ENCODE results near the gene TM4SF1. TPM values are rescaled to one million over a fixed set of nuclear protein-coding genes. Genes with fewer than 3 reads are reported as not detected.
"Not testable (repeated sequence)": the region's sequence is repeated elsewhere in the genome, so short reads cannot be mapped to it uniquely, and the experiment has no call there.

Gene TM4SF1
- total and polyA plus RNA-seq, 2 donors (not counting 1 experiment from before 2014, with no cell fraction given), result not detected

GRCh38 chr3:149340310-149340933 lies 37.0 kb downstream of the TM4SF1 start:
- Histone ChIP-seq H3K4me2 (replicated peaks; ENCODE audit: low read depth, low read length, poor library complexity, severe bottlenecking) (no peak overlapping the region), H3K4me3 (ENCODE audit: control extremely low read depth in 1 of 5, extremely low read depth in 1 of 5, insufficient read depth in 1 of 5, low read depth in 2 of 5, low read length in 4 of 5) (no peak overlapping the region), H3K27me3 (replicated peaks in 1 of 4; ENCODE audit: control extremely low read depth in 1 of 4, control insufficient read depth in 3 of 4, insufficient read depth in 4 of 4, low read length in 3 of 4) (peaks cover 0 to 13% (median 4%) of the 10 kb centered on the region in 4 experiments), H3K9ac (ENCODE audit: low read length) (no peak overlapping the region), H3K4me1 (ENCODE audit: control insufficient read depth in 2 of 2, insufficient read depth in 2 of 2, low read length in 2 of 2) (no peaks in the 10 kb centered on the region), H3K9me3 (ENCODE audit: control extremely low read depth in 1 of 3, control insufficient read depth in 2 of 3, insufficient read depth in 1 of 3, low read length in 2 of 3) (no peaks in the 10 kb centered on the region), H4K20me1 (ENCODE audit: control insufficient read depth, insufficient read depth, low read length, poor library complexity, severe bottlenecking) (no peaks in the 10 kb centered on the region), H3K79me2 (ENCODE audit: control insufficient read depth, insufficient read depth, low read length) (no peaks in the 10 kb centered on the region), H2AFZ (ENCODE audit: insufficient read depth, low read depth, low read length, poor library complexity, severe bottlenecking) (no peak overlapping the region), H3K36me3 (replicated peaks in 1 of 2; ENCODE audit: control extremely low read depth in 1 of 2, control insufficient read depth in 1 of 2, extremely low read depth in 1 of 2, insufficient read depth in 2 of 2, low read length in 1 of 2) (no peaks in the 10 kb centered on the region), H3K27ac (ENCODE audit: low read length in 2 of 2) (no peak overlapping the region)
- ChIA-PET POLR2A (no interaction called here), CTCF (no interaction called here)
- WGBS (ENCODE audit: insufficient coverage), result no CpG with 5 or more reads among the region's 1 CpG
- intact Hi-C loops (cut with micrococcal nuclease), result no loop called here
- peaks cover 16% of the 10 kb centered on the region for H3K27me3 Mint-ChIP-seq
- no peak for TF ChIP-seq EZH2 (IDR thresholded peaks at IDR 0.05; ENCODE audit: borderline replicate concordance, insufficient read depth, low read depth, low read length, poor library complexity, severe bottlenecking)
- TF ChIP-seq CTCF (IDR thresholded peaks at IDR 0.05), result no peak
- H3K4me3 Mint-ChIP-seq, result no peak overlapping the region
- H3K4me1 Mint-ChIP-seq, result no peaks in the 10 kb centered on the region
- H3K9me3 Mint-ChIP-seq (ENCODE audit: insufficient read depth), result no peaks in the 10 kb centered on the region
- no peak for DNase-seq
- no peak for ATAC-seq (ENCODE audit: low read depth)
- H3K27ac Mint-ChIP-seq, result no peak overlapping the region

GRCh38 chr3:149339931-149340309 lies 37.5 kb downstream of the TM4SF1 start:
- no peaks in the 10 kb centered on the region for H3K9me3 Mint-ChIP-seq (ENCODE audit: insufficient read depth)
- H3K27ac Mint-ChIP-seq, result no peak overlapping the region
- H3K4me3 Mint-ChIP-seq, result no peak overlapping the region
- Histone ChIP-seq H3K9ac (ENCODE audit: low read length) (no peak overlapping the region), H2AFZ (ENCODE audit: insufficient read depth, low read depth, low read length, poor library complexity, severe bottlenecking) (no peak overlapping the region), H3K36me3 (replicated peaks in 1 of 2; ENCODE audit: control extremely low read depth in 1 of 2, control insufficient read depth in 1 of 2, extremely low read depth in 1 of 2, insufficient read depth in 2 of 2, low read length in 1 of 2) (no peaks in the 10 kb centered on the region), H4K20me1 (ENCODE audit: control insufficient read depth, insufficient read depth, low read length, poor library complexity, severe bottlenecking) (no peaks in the 10 kb centered on the region), H3K79me2 (ENCODE audit: control insufficient read depth, insufficient read depth, low read length) (no peaks in the 10 kb centered on the region), H3K4me3 (ENCODE audit: control extremely low read depth in 1 of 5, extremely low read depth in 1 of 5, insufficient read depth in 1 of 5, low read depth in 2 of 5, low read length in 4 of 5) (no peak overlapping the region), H3K27me3 (replicated peaks in 1 of 4; ENCODE audit: control extremely low read depth in 1 of 4, control insufficient read depth in 3 of 4, insufficient read depth in 4 of 4, low read length in 3 of 4) (peaks cover 0 to 13% (median 4%) of the 10 kb centered on the region in 4 experiments), H3K27ac (ENCODE audit: low read length in 2 of 2) (no peak overlapping the region), H3K9me3 (ENCODE audit: control extremely low read depth in 1 of 3, control insufficient read depth in 2 of 3, insufficient read depth in 1 of 3, low read length in 2 of 3) (no peaks in the 10 kb centered on the region), H3K4me1 (ENCODE audit: control insufficient read depth in 2 of 2, insufficient read depth in 2 of 2, low read length in 2 of 2) (no peaks in the 10 kb centered on the region), H3K4me2 (replicated peaks; ENCODE audit: low read depth, low read length, poor library complexity, severe bottlenecking) (no peak overlapping the region)
- ATAC-seq (ENCODE audit: low read depth) (no peak), DNase-seq (no peak)
- H3K4me1 Mint-ChIP-seq, result no peaks in the 10 kb centered on the region
- TF ChIP-seq EZH2 (IDR thresholded peaks at IDR 0.05; ENCODE audit: borderline replicate concordance, insufficient read depth, low read depth, low read length, poor library complexity, severe bottlenecking), result no peak
- no peak for TF ChIP-seq CTCF (IDR thresholded peaks at IDR 0.05)
- WGBS (ENCODE audit: insufficient coverage), result 7% methylated on average over 3 of the region's 5 CpGs
- ChIA-PET POLR2A (no interaction called here), CTCF (no interaction called here)
- intact Hi-C loops (cut with micrococcal nuclease), result no loop called here
- peaks cover 16% of the 10 kb centered on the region for H3K27me3 Mint-ChIP-seq

DNA sequence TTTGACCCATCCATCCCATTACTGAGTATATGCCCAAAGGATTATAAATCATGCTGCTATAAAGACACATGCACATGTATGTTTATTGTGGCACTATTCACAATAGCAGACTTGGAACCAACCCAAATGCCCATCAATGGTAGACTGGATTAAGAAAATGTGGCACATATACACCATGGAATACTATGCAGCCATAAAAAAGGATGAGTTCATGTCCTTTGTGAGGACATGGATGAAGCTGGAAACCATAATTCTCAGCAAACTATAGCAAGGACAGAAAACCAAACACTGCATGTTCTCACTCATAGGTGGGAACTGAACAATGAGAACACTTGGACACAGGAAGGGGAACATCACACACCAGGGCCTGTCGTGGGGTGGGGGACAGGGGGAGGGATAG lies 40.0 kb downstream of the TM4SF1 start:
- H3K4me3 Mint-ChIP-seq; H3K9me3 ChIP-seq (ENCODE audit: control extremely low read depth in 1 of 3, control insufficient read depth in 2 of 3, insufficient read depth in 1 of 3, low read length in 2 of 3); POLR2A ChIA-PET; H3K9ac ChIP-seq (ENCODE audit: low read length); H3K4me3 ChIP-seq (ENCODE audit: control extremely low read depth in 1 of 5, extremely low read depth in 1 of 5, insufficient read depth in 1 of 5, low read depth in 2 of 5, low read length in 4 of 5); H3K4me2 ChIP-seq (replicated peaks; ENCODE audit: low read depth, low read length, poor library complexity, severe bottlenecking); intact Hi-C loops (cut with micrococcal nuclease); DNase-seq; H3K36me3 ChIP-seq (replicated peaks in 1 of 2; ENCODE audit: control extremely low read depth in 1 of 2, control insufficient read depth in 1 of 2, extremely low read depth in 1 of 2, insufficient read depth in 2 of 2, low read length in 1 of 2); H3K9me3 Mint-ChIP-seq (ENCODE audit: insufficient read depth); H2AFZ ChIP-seq (ENCODE audit: insufficient read depth, low read depth, low read length, poor library complexity, severe bottlenecking); H3K27me3 ChIP-seq (replicated peaks in 1 of 4; ENCODE audit: control extremely low read depth in 1 of 4, control insufficient read depth in 3 of 4, insufficient read depth in 4 of 4, low read length in 3 of 4); H3K4me1 ChIP-seq (ENCODE audit: control insufficient read depth in 2 of 2, insufficient read depth in 2 of 2, low read length in 2 of 2); ATAC-seq (ENCODE audit: low read depth); H3K27ac Mint-ChIP-seq; CTCF ChIA-PET; H4K20me1 ChIP-seq (ENCODE audit: control insufficient read depth, insufficient read depth, low read length, poor library complexity, severe bottlenecking); H3K4me1 Mint-ChIP-seq; H3K79me2 ChIP-seq (ENCODE audit: control insufficient read depth, insufficient read depth, low read length); H3K27ac ChIP-seq (ENCODE audit: low read length in 2 of 2): not testable (repeated sequence)
- peaks cover 11% of the 10 kb centered on the region for H3K27me3 Mint-ChIP-seq
- WGBS (ENCODE audit: insufficient coverage), result no CpG with 5 or more reads among the region's 1 CpG

Measured in B cell (primary cell).